Ovary (tissue), 9 donors: ENCODE data around the gene ACSF2. TPM values are rescaled to one million over a fixed set of nuclear protein-coding genes. Genes with fewer than 3 reads are reported as not detected.

Experiments
- DNase-seq, 5 donors: peaks; one replicate each; pipeline ENCODE4 v3.0.0-alpha.2; 2019 to 2020
- H3K27ac ChIP-seq, 2 donors: fragments of 200-600 bp; one replicate each; pipeline versions ENCODE4 v1.5.1 to v1.8.0; 2019 to 2022
- H3K27me3 ChIP-seq: fragments of 200-600 bp; one replicate; pipeline ENCODE4 v1.8.0; 2022
- H3K36me3 ChIP-seq: fragments of 200-600 bp; sonication (generic); one replicate; pipeline ENCODE4 v1.5.1; 2019
- H3K4me1 ChIP-seq: one replicate; pipeline ENCODE4 v1.8.1; 2013; ENCODE audit warnings: mild to moderate bottlenecking, moderate library complexity; ENCODE audit not compliant: insufficient read depth
- H3K4me3 ChIP-seq: fragments of 200-600 bp; sonication (generic); one replicate; pipeline ENCODE4 v1.5.1; 2017
- H3K9me3 ChIP-seq, 2 donors: fragments of 200-600 bp in 1 of 2; sonication (generic) in 1 of 2; one replicate each; pipeline versions ENCODE4 v1.5.1 to v1.8.1; 2013 to 2019; ENCODE audit warnings: mild to moderate bottlenecking in 1 of 2, moderate library complexity in 1 of 2
- CTCF ChIP-seq, 3 donors: fragments of 450-650 bp in 2 of 3; fragments of 200-600 bp in 1 of 3; IDR thresholded peaks; one replicate each; pipeline versions ENCODE4 v1.5.1 to v1.8.0; 2016 to 2022; ENCODE audit warnings: antibody characterized with exemption in 3 of 3, mild to moderate bottlenecking in 1 of 3
- EP300 ChIP-seq: sonication (generic); formaldehyde crosslinking; IDR thresholded peaks from one replicate; pipeline ENCODE4 v1.6.1; 2017; ENCODE audit warnings: antibody characterized with exemption
- POLR2A ChIP-seq: fragments of 450-650 bp; IDR thresholded peaks from one replicate; pipeline ENCODE4 v1.6.1; 2017; ENCODE audit warnings: antibody characterized with exemption, mild to moderate bottlenecking, moderate library complexity
- WGBS, 3 donors: extraction: QIAGEN DNeasy Blood & Tissue Kit in 1 of 3; methylation state at CpG; one replicate each; pipeline versions ENCODE4 v1.1.5 to v1.1.7; 2013 to 2017; 5-methylcytosine and 5-hydroxymethylcytosine counted together
- intact Hi-C, 4 donors: fragments of 100-400 bp; cut with DNase I; formaldehyde crosslinking; loops; one replicate each; pipeline versions ENCODE4 v1.11.0 to v1.15.1; 2022 to 2023
- polyA plus RNA-seq, 2 donors: library from polyadenylated mRNA; stranded (reverse); fragments of 200-250 nt in 1 of 2; fragments of 350-450 nt in 1 of 2; fragmentation: Illumina TruSeq in 1 of 2; extraction: RNeasy Lipid Tissue Mini Kit (QIAGEN cat#74804) in 1 of 2; gene quantifications; one replicate each; pipeline ENCODE4 v1.2.3, GENCODE V29; 2013 to 2014
- total RNA-seq, 7 donors: library from RNA; depleted of rRNA in 2 of 7; stranded (reverse); fragments of >200 nt in 2 of 7; fragmentation: NEBNext Ultra II Directional in 3 of 7; extraction: Animal tissue kit (Norgen Biotek cat#: 25700) in 3 of 7; gene quantifications; one replicate each; pipeline versions ENCODE4 v1.1.0 to v1.2.4, GENCODE V29; 2016 to 2023
- donor health status: DM: no; HTN: no; CAD: no; lungs with moderate emphysema.
- donor health status: DM: no; HTN: no; CAD: no.
- donor health status: Bipolar disorder and iron deficiency.
- donor health status: DM: yes; HTN: yes; CAD: no.
- donor health status: DM: no; HTN: no; CAD: no.
- donor health status: DM: yes; HTN: yes; CAD: no.

ACSF2 gene
- total and polyA plus RNA-seq, 9 donors = 26.7 to 86.0 (median 49.5) TPM

GRCh38 chr17:50518384-50519023 lies 92.5 kb downstream of the ACSF2 start:
- Histone ChIP-seq H3K27ac (peak overlapping the region; percentile 71 to 73), H3K4me1 (peaks cover 25% of the 10 kb centered on the region), H3K4me3 (no peak overlapping the region), H3K36me3 (no peaks in the 10 kb centered on the region), H3K27me3 (no peaks in the 10 kb centered on the region), H3K9me3 (no peaks in the 10 kb centered on the region)
- intact Hi-C loops = no loop called here
- peak; percentile 73 to 87 (median 78) for DNase-seq
- WGBS, 3 donors = 17 to 33% (median 29%) methylated on average over 13 of the region's 13 CpGs
- TF ChIP-seq CTCF (IDR thresholded peaks at IDR 0.05) = no peak
- no peak for TF ChIP-seq EP300
- no peak for TF ChIP-seq POLR2A

- no peak for DNase-seq
- WGBS, 3 donors = 73 to 75% (median 73%) methylated on average over 8 of the region's 8 CpGs
Measured at GRCh38 chr17:50519141-50519834, 93.3 kb downstream of the ACSF2 start.

GRCh38 chr17:50520483-50520882 lies 94.5 kb downstream of the ACSF2 start:
- Histone ChIP-seq H3K36me3 (no peaks in the 10 kb centered on the region), H3K4me1 (peaks cover 16% of the 10 kb centered on the region), H3K4me3 (no peak overlapping the region), H3K27me3 (no peaks in the 10 kb centered on the region), H3K9me3 (no peaks in the 10 kb centered on the region), H3K27ac (peak overlapping the region in 1 of 2 donors; percentile 1)
- no peak for DNase-seq
- TF ChIP-seq EP300 (no peak), CTCF (IDR thresholded peaks at IDR 0.05) (no peak), POLR2A (no peak)
- intact Hi-C loops = no loop called here
- WGBS, 3 donors = 54 to 60% (median 56%) methylated on average over 2 of the region's 2 CpGs

More at GRCh38 chr17:50519141-50519834, 93.3 kb downstream of the ACSF2 start:
- Histone ChIP-seq H3K36me3 (no peaks in the 10 kb centered on the region), H3K27ac (peak overlapping the region; percentile 71 to 73), H3K27me3 (no peaks in the 10 kb centered on the region), H3K4me1 (peaks cover 25% of the 10 kb centered on the region), H3K4me3 (no peak overlapping the region), H3K9me3 (no peaks in the 10 kb centered on the region)
- TF ChIP-seq POLR2A = no peak
- TF ChIP-seq CTCF (IDR thresholded peaks at IDR 0.05) = no peak
- TF ChIP-seq EP300 = no peak
- intact Hi-C loops = no loop called here

GRCh38 chr17:50521514-50521913 lies 95.5 kb downstream of the ACSF2 start:
- no peaks in the 10 kb centered on the region for H3K27me3 ChIP-seq
- H3K27ac ChIP-seq = no peak overlapping the region
- no peak for TF ChIP-seq POLR2A
- no peak for TF ChIP-seq CTCF (IDR thresholded peaks at IDR 0.05)
- peaks cover 14% of the 10 kb centered on the region for H3K4me1 ChIP-seq
- 79 to 85% (median 82%) methylated on average over 2 of the region's 2 CpGs for WGBS, 3 donors
- intact Hi-C loops = no loop called here
- DNase-seq = no peak
- no peak overlapping the region for H3K4me3 ChIP-seq
- no peaks in the 10 kb centered on the region for H3K9me3 ChIP-seq
- no peaks in the 10 kb centered on the region for H3K36me3 ChIP-seq
